ENCODE results near the gene BMAL1. TPM values are rescaled to one million over a fixed set of nuclear protein-coding genes. Genes with fewer than 3 reads are reported as not detected.

Gene BMAL1
- total and polyA plus RNA-seq, 3 experiments from 2014 or later = 25.2 to 29.4 (median 29.2) TPM

- Histone ChIP-seq H3K9me3 (ENCODE audit: low read length) (no peaks in the 10 kb centered on the region), H3K36me3 (ENCODE audit: insufficient read depth, low read length) (no peaks in the 10 kb centered on the region), H3K4me3 (ENCODE audit: low read length) (no peak overlapping the region), H3K4me1 (ENCODE audit: insufficient read depth, low read length) (peaks cover 38% of the 10 kb centered on the region), H3K27me3 (ENCODE audit: insufficient read depth, low read length, poor library complexity, severe bottlenecking) (no peaks in the 10 kb centered on the region), H3K27ac (ENCODE audit: low read depth, low read length) (no peak overlapping the region)
- H3K36me3 Mint-ChIP-seq = peaks cover 0 to 13% (median 2%) of the 10 kb centered on the region in 3 donors
- ChIA-PET POLR2A (interaction anchor here (0.6 kb wide), 2 partner anchors 20 to 32 kb away, joined by 4 to 5 read pairs; no protein-coding TSS in a partner anchor), CTCF (no interaction called here)
- no peaks in the 10 kb centered on the region for H3K9me3 Mint-ChIP-seq
- no peaks in the 10 kb centered on the region for H3K27me3 Mint-ChIP-seq
- peak overlapping the region in 6 of 8 donors; percentile 9 to 76 (median 42) for H3K27ac Mint-ChIP-seq
- no peak for DNase-seq
- peak overlapping the region in 4 of 7 donors; percentile 15 to 52 (median 21) for H3K4me3 Mint-ChIP-seq
- H3K4me1 Mint-ChIP-seq = peaks cover 85 to 93% (median 87%) of the 10 kb centered on the region in 3 donors
Measured at GRCh38 chr11:13288375-13289029, 10.9 kb downstream of the BMAL1 start.

- ChIA-PET POLR2A (no interaction called here), CTCF (no interaction called here)
- H3K27ac Mint-ChIP-seq = peak overlapping the region in 3 of 8 donors; percentile 9 to 44 (median 11)
- DNase-seq = no peak
- Histone ChIP-seq H3K4me3 (ENCODE audit: low read length) (no peak overlapping the region), H3K4me1 (ENCODE audit: insufficient read depth, low read length) (peaks cover 40% of the 10 kb centered on the region), H3K36me3 (ENCODE audit: insufficient read depth, low read length) (no peaks in the 10 kb centered on the region), H3K27me3 (ENCODE audit: insufficient read depth, low read length, poor library complexity, severe bottlenecking) (no peaks in the 10 kb centered on the region), H3K9me3 (ENCODE audit: low read length) (no peaks in the 10 kb centered on the region), H3K27ac (ENCODE audit: low read depth, low read length) (no peak overlapping the region)
- H3K4me1 Mint-ChIP-seq = peaks cover 80 to 93% (median 89%) of the 10 kb centered on the region in 3 donors
- no peaks in the 10 kb centered on the region for H3K27me3 Mint-ChIP-seq
- no peaks in the 10 kb centered on the region for H3K9me3 Mint-ChIP-seq
- H3K4me3 Mint-ChIP-seq = peak overlapping the region in 1 of 7 donors; percentile 44
- H3K36me3 Mint-ChIP-seq = peaks cover 0 to 12% (median 2%) of the 10 kb centered on the region in 3 donors
Measured at GRCh38 chr11:13289081-13289480, 11.5 kb downstream of the BMAL1 start.

- peak overlapping the region in 5 of 8 donors; percentile 14 to 80 (median 36) for H3K27ac Mint-ChIP-seq
- Histone ChIP-seq H3K27ac (ENCODE audit: low read depth, low read length) (no peak overlapping the region), H3K27me3 (ENCODE audit: insufficient read depth, low read length, poor library complexity, severe bottlenecking) (no peaks in the 10 kb centered on the region), H3K4me3 (ENCODE audit: low read length) (no peak overlapping the region), H3K9me3 (ENCODE audit: low read length) (no peaks in the 10 kb centered on the region), H3K4me1 (ENCODE audit: insufficient read depth, low read length) (peaks cover 49% of the 10 kb centered on the region), H3K36me3 (ENCODE audit: insufficient read depth, low read length) (no peaks in the 10 kb centered on the region)
- peak overlapping the region in 5 of 7 donors; percentile 1 to 47 (median 23) for H3K4me3 Mint-ChIP-seq
- H3K36me3 Mint-ChIP-seq = peaks cover 0 to 7% (median 0%) of the 10 kb centered on the region in 3 donors
- CTCF ChIA-PET = interaction anchor here (2.7 kb wide), 1 partner anchor 11 kb away, joined by 9 read pairs; no protein-coding TSS in a partner anchor
- no peaks in the 10 kb centered on the region for H3K27me3 Mint-ChIP-seq
- no peak for DNase-seq
- POLR2A ChIA-PET = no interaction called here
- H3K9me3 Mint-ChIP-seq = no peaks in the 10 kb centered on the region
- peaks cover 67 to 93% (median 89%) of the 10 kb centered on the region in 3 donors for H3K4me1 Mint-ChIP-seq
Measured at GRCh38 chr11:13290221-13290980, 12.8 kb downstream of the BMAL1 start.

GRCh38 chr11:13291361-13291760, 13.8 kb downstream of the BMAL1 start:
- H3K4me1 ChIP-seq (ENCODE audit: insufficient read depth, low read length) = peaks cover 52% of the 10 kb centered on the region

GRCh38 chr11:13291800-13292199, 14.2 kb downstream of the BMAL1 start:
- no peak for DNase-seq
- ChIA-PET CTCF (interaction anchor here (1.3 to 2.7 kb wide), 2 partner anchors 12 to 31 kb away, joined by 3 to 9 read pairs; no protein-coding TSS in a partner anchor), POLR2A (no interaction called here)
- Mint-ChIP-seq H3K27me3 (no peaks in the 10 kb centered on the region), H3K9me3 (no peaks in the 10 kb centered on the region), H3K4me1 (peaks cover 53 to 93% (median 92%) of the 10 kb centered on the region in 3 donors), H3K27ac (peak overlapping the region in 1 of 8 donors; percentile 2), H3K36me3 (peaks cover 0 to 7% (median 1%) of the 10 kb centered on the region in 3 donors), H3K4me3 (peak overlapping the region in 1 of 7 donors; percentile 36)
- H3K36me3 ChIP-seq (ENCODE audit: insufficient read depth, low read length) = no peaks in the 10 kb centered on the region
- H3K27ac ChIP-seq (ENCODE audit: low read depth, low read length) = no peak overlapping the region
- H3K4me1 ChIP-seq (ENCODE audit: insufficient read depth, low read length) = peaks cover 52% of the 10 kb centered on the region
- no peak overlapping the region for H3K4me3 ChIP-seq (ENCODE audit: low read length)
- H3K9me3 ChIP-seq (ENCODE audit: low read length) = no peaks in the 10 kb centered on the region
- no peaks in the 10 kb centered on the region for H3K27me3 ChIP-seq (ENCODE audit: insufficient read depth, low read length, poor library complexity, severe bottlenecking)

More at GRCh38 chr11:13291361-13291760, 13.8 kb downstream of the BMAL1 start:
- no peak overlapping the region for H3K27ac ChIP-seq (ENCODE audit: low read depth, low read length)
- Mint-ChIP-seq H3K4me1 (peaks cover 58 to 93% (median 92%) of the 10 kb centered on the region in 3 donors), H3K27ac (peak overlapping the region in 2 of 8 donors; percentile 2 to 5), H3K36me3 (peaks cover 0 to 7% (median 0%) of the 10 kb centered on the region in 3 donors), H3K9me3 (no peaks in the 10 kb centered on the region), H3K4me3 (peak overlapping the region in 3 of 7 donors; percentile 1 to 36 (median 12)), H3K27me3 (no peaks in the 10 kb centered on the region)
- POLR2A ChIA-PET = no interaction called here
- no peak for DNase-seq
- no peak overlapping the region for H3K4me3 ChIP-seq (ENCODE audit: low read length)
- H3K9me3 ChIP-seq (ENCODE audit: low read length) = no peaks in the 10 kb centered on the region
- H3K36me3 ChIP-seq (ENCODE audit: insufficient read depth, low read length) = no peaks in the 10 kb centered on the region
- CTCF ChIA-PET = interaction anchor here (2.7 kb wide), 1 partner anchor 12 kb away, joined by 9 read pairs; no protein-coding TSS in a partner anchor
- H3K27me3 ChIP-seq (ENCODE audit: insufficient read depth, low read length, poor library complexity, severe bottlenecking) = no peaks in the 10 kb centered on the region

- Histone ChIP-seq H3K4me1 (ENCODE audit: insufficient read depth, low read length) (peaks cover 59% of the 10 kb centered on the region), H3K27ac (ENCODE audit: low read depth, low read length) (no peak overlapping the region), H3K4me3 (ENCODE audit: low read length) (no peak overlapping the region), H3K9me3 (ENCODE audit: low read length) (no peaks in the 10 kb centered on the region), H3K27me3 (ENCODE audit: insufficient read depth, low read length, poor library complexity, severe bottlenecking) (no peaks in the 10 kb centered on the region), H3K36me3 (ENCODE audit: insufficient read depth, low read length) (no peaks in the 10 kb centered on the region)
- Mint-ChIP-seq H3K4me1 (peaks cover 42 to 93% (median 92%) of the 10 kb centered on the region in 3 donors), H3K27ac (peak overlapping the region in 5 of 8 donors; percentile 0 to 58 (median 17)), H3K27me3 (no peaks in the 10 kb centered on the region), H3K9me3 (no peaks in the 10 kb centered on the region), H3K4me3 (peak overlapping the region in 6 of 7 donors; percentile 1 to 21 (median 8)), H3K36me3 (peaks cover 0 to 8% (median 1%) of the 10 kb centered on the region in 3 donors)
- POLR2A ChIA-PET = no interaction called here
- CTCF ChIA-PET = interaction anchor here (0.9 to 1.3 kb wide), 2 partner anchors 30 to 42 kb away, joined by 3 read pairs; no protein-coding TSS in a partner anchor
- no peak for DNase-seq
Measured at GRCh38 chr11:13292970-13293369, 15.4 kb downstream of the BMAL1 start.

GRCh38 chr11:13294178-13294577, 16.6 kb downstream of the BMAL1 start:
- H3K4me3 ChIP-seq (ENCODE audit: low read length) = no peak overlapping the region
- no peaks in the 10 kb centered on the region for H3K9me3 Mint-ChIP-seq
- H3K27me3 Mint-ChIP-seq = no peaks in the 10 kb centered on the region
- no peaks in the 10 kb centered on the region for H3K27me3 ChIP-seq (ENCODE audit: insufficient read depth, low read length, poor library complexity, severe bottlenecking)
- H3K27ac Mint-ChIP-seq = peak overlapping the region in 4 of 8 donors; percentile 21 to 64 (median 48)
- no peak overlapping the region for H3K27ac ChIP-seq (ENCODE audit: low read depth, low read length)
- peaks cover 0 to 12% (median 2%) of the 10 kb centered on the region in 3 donors for H3K36me3 Mint-ChIP-seq
- peaks cover 68% of the 10 kb centered on the region for H3K4me1 ChIP-seq (ENCODE audit: insufficient read depth, low read length)
- peak overlapping the region in 2 of 7 donors; percentile 29 to 59 for H3K4me3 Mint-ChIP-seq
- ChIA-PET CTCF (interaction anchor here (1.0 kb wide), 1 partner anchor 16 kb away, joined by 3 read pairs; no protein-coding TSS in a partner anchor), POLR2A (no interaction called here)
- no peaks in the 10 kb centered on the region for H3K9me3 ChIP-seq (ENCODE audit: low read length)
- peaks cover 30 to 93% (median 91%) of the 10 kb centered on the region in 3 donors for H3K4me1 Mint-ChIP-seq
- H3K36me3 ChIP-seq (ENCODE audit: insufficient read depth, low read length) = no peaks in the 10 kb centered on the region
- DNase-seq = no peak
